Sigmoid colon (tissue), 7 donors: ENCODE measurements around the gene PRM2. TPM values are rescaled to one million over a fixed set of nuclear protein-coding genes. Genes with fewer than 3 reads are reported as not detected.

Experiments used
- DNase-seq: peaks from one replicate; pipeline ENCODE4 v3.0.0-alpha.2; 2019
- H3K27ac ChIP-seq, 4 donors: fragments of 200-600 bp; sonication (generic); one replicate each; pipeline ENCODE4 v1.5.1; 2016 to 2019; ENCODE audit warnings: mild to moderate bottlenecking in 1 of 4
- H3K27me3 ChIP-seq, 3 donors: fragments of 200-600 bp; sonication (generic); one replicate each; pipeline ENCODE4 v1.5.1; 2019; ENCODE audit warnings: mild to moderate bottlenecking in 1 of 3
- H3K36me3 ChIP-seq, 4 donors: fragments of 200-600 bp; sonication (generic); one replicate each; pipeline ENCODE4 v1.5.1; 2016 to 2019
- H3K4me1 ChIP-seq, 4 donors: fragments of 200-600 bp; sonication (generic); one replicate each; pipeline ENCODE4 v1.5.1; 2017 to 2019
- H3K4me3 ChIP-seq, 4 donors: fragments of 200-600 bp; sonication (generic); one replicate each; pipeline ENCODE4 v1.5.1; 2017 to 2019; ENCODE audit warnings: mild to moderate bottlenecking in 2 of 4, moderate library complexity in 1 of 4
- H3K9me3 ChIP-seq, 4 donors: fragments of 200-600 bp in 3 of 4; sonication (generic) in 3 of 4; one replicate each; pipeline versions ENCODE4 v1.5.1 to v1.6.1; 2013 to 2019
- EP300 ChIP-seq, 4 donors: sonication (generic); formaldehyde crosslinking; IDR thresholded peaks; one replicate each; pipeline ENCODE4 v1.6.1; 2017; ENCODE audit warnings: antibody characterized with exemption in 4 of 4
- POLR2A ChIP-seq, 2 donors: fragments of 450-650 bp; IDR thresholded peaks; one replicate each; pipeline ENCODE4 v1.6.1; 2016; ENCODE audit warnings: antibody characterized with exemption in 2 of 2, mild to moderate bottlenecking in 2 of 2, moderate library complexity in 2 of 2
- POLR2AphosphoS5 ChIP-seq, 4 donors: sonication (generic); formaldehyde crosslinking; IDR thresholded peaks; one replicate each; pipeline ENCODE4 v1.6.1; 2017; ENCODE audit warnings: antibody characterized with exemption in 4 of 4
- WGBS, 2 donors: extraction: QIAGEN DNeasy Blood & Tissue Kit; methylation state at CpG; one replicate each; pipeline ENCODE4 v1.1.7; 2013; 5-methylcytosine and 5-hydroxymethylcytosine counted together
- intact Hi-C: fragments of 100-400 bp; cut with DNase I; formaldehyde crosslinking; loops from one replicate; pipeline ENCODE4 v1.15.1; 2023
- polyA plus RNA-seq, 3 donors: library from polyadenylated mRNA; stranded (reverse); fragments of 200-250 nt; gene quantifications; one replicate each; pipeline ENCODE4 v1.2.3, GENCODE V29; 2013
- total RNA-seq, 4 donors: library from RNA; depleted of rRNA; stranded (reverse); fragments of >200 nt; gene quantifications; one replicate each; pipeline ENCODE4 v1.1.0, GENCODE V29; 2016
- TF ChIP-seq, protein P1 (sequence below), 4 experiments: fragments of 450-650 bp in 3 of 4; fragments of 200-600 bp in 1 of 4; IDR thresholded peaks; one replicate each; pipeline ENCODE4 v1.5.1; 2016 to 2019; ENCODE audit warnings: antibody characterized with exemption in 4 of 4, mild to moderate bottlenecking in 3 of 4, moderate library complexity in 2 of 4
- donor health status: healthy with polysubstance abuse.
- donor health status: Bipolar disorder and iron deficiency.
- donor health status: healthy.

The PRM2 gene
- total and polyA plus RNA-seq, 7 donors, result not detected

DNA sequence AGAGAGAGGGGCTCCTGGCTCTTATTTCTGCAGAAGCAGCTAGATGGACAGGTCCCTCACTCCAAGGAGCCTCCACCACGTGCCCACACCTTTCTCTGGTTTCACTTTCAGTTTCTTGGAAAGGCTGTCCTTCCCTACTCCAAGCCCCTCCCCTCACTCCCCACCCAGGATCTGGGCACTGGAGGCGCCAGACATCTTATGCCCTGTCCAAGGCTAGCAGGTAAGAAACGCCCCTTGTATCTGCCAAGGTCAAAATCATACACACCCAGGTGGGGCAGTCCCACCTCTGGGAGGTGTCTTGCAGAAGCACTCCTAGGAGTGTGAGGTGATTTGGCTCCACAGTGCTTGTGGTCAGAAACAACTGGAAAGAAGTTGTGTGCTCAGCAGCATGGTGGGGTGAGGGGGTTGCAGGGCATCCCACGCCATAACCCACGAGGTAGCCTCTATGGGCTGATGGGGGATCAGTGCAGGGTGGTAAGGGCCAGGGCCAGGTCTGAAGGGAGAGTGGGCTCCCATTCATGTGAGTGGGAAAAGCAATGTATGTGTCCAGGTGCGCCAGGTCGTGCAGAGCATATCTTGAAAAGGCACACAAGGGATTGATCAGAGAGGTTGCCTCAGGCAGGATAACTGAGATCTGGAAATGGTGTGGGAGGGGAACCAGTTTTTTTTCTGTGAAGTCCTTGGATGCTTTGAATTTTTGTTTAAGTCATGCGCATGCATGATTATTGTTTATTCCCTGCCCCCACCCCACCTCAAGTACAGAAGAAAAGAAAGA is 36.6 kb upstream of the PRM2 start:
- H3K36me3 ChIP-seq, result no peaks in the 10 kb centered on the region
- intact Hi-C loops, result no loop called here
- H3K9me3 ChIP-seq, result no peaks in the 10 kb centered on the region
- no peak overlapping the region for H3K27ac ChIP-seq
- no peak for DNase-seq
- TF ChIP-seq POLR2AphosphoS5 (IDR thresholded peaks at IDR 0.05), result no peak
- no peak for TF ChIP-seq POLR2A (IDR thresholded peaks at IDR 0.05)
- TF ChIP-seq EP300 (IDR thresholded peaks at IDR 0.05), result no peak
- WGBS, 2 donors, result 52 to 60% methylated on average over 8 of the region's 8 CpGs
- H3K4me3 ChIP-seq, result no peak overlapping the region
- peaks cover 0 to 3% (median 0%) of the 10 kb centered on the region in 4 donors for H3K4me1 ChIP-seq
- no peaks in the 10 kb centered on the region for H3K27me3 ChIP-seq

DNA sequence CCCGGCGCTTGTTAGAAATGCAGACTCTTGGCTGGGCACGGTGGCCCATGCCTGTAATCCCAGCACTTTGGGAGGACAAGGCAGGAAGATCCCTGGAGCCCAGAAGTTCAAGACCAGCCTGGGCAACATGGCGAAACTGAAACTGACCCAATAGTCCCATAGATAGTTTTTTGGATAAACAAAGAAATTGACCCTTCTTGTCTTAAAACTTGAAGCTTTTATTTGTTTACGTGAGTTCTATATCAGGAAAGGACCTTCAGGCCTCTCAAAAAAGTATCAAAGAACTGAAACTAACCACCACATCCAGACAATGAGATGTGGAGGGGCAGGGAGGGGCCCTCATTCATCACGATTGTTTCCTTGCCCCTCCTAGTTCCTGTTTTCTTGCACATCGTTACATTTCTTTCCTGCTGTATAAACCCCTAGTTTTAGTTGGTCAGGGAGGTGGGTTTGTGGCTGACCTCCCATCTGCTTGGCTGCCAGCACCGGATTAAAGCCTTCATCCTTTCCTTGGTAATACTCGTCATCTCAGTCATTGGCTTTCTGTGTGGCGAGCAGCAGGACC is 34.8 kb upstream of the PRM2 start:
- no peaks in the 10 kb centered on the region for H3K36me3 ChIP-seq
- H3K4me3 ChIP-seq, result no peak overlapping the region
- no peak overlapping the region for H3K27ac ChIP-seq
- 54 to 72% methylated on average over 10 of the region's 10 CpGs for WGBS, 2 donors
- H3K4me1 ChIP-seq, result peaks cover 0 to 3% (median 0%) of the 10 kb centered on the region in 4 donors
- H3K9me3 ChIP-seq, result no peaks in the 10 kb centered on the region
- intact Hi-C loops, result no loop called here
- DNase-seq, result no peak
- H3K27me3 ChIP-seq, result no peaks in the 10 kb centered on the region
- TF ChIP-seq POLR2A (IDR thresholded peaks at IDR 0.05) (no peak), EP300 (IDR thresholded peaks at IDR 0.05) (no peak), POLR2AphosphoS5 (IDR thresholded peaks at IDR 0.05) (no peak)
- TF ChIP-seq, protein P1, sequence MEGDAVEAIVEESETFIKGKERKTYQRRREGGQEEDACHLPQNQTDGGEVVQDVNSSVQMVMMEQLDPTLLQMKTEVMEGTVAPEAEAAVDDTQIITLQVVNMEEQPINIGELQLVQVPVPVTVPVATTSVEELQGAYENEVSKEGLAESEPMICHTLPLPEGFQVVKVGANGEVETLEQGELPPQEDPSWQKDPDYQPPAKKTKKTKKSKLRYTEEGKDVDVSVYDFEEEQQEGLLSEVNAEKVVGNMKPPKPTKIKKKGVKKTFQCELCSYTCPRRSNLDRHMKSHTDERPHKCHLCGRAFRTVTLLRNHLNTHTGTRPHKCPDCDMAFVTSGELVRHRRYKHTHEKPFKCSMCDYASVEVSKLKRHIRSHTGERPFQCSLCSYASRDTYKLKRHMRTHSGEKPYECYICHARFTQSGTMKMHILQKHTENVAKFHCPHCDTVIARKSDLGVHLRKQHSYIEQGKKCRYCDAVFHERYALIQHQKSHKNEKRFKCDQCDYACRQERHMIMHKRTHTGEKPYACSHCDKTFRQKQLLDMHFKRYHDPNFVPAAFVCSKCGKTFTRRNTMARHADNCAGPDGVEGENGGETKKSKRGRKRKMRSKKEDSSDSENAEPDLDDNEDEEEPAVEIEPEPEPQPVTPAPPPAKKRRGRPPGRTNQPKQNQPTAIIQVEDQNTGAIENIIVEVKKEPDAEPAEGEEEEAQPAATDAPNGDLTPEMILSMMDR (IDR thresholded peaks at IDR 0.05), result no peak

DNA sequence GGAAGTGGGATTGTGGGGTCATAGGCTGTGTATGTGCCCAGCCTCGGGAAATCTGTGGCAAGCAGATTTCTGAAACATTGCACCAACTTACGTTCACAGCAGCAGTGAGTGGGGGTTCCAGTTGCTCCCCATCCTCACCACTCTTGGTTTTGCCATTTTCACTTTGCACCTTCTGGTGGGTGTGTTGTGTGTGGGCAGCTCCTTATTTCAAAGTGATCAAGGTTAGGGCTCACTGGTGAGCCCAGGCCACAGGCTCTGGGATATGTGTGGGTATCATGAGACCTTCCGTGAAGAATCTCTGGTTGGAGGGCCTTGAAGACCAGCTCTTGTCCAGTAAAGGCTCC is 34.3 kb upstream of the PRM2 start:
- intact Hi-C loops, result no loop called here
- WGBS, 2 donors, result 89 to 96% methylated on average over 3 of the region's 3 CpGs

DNA sequence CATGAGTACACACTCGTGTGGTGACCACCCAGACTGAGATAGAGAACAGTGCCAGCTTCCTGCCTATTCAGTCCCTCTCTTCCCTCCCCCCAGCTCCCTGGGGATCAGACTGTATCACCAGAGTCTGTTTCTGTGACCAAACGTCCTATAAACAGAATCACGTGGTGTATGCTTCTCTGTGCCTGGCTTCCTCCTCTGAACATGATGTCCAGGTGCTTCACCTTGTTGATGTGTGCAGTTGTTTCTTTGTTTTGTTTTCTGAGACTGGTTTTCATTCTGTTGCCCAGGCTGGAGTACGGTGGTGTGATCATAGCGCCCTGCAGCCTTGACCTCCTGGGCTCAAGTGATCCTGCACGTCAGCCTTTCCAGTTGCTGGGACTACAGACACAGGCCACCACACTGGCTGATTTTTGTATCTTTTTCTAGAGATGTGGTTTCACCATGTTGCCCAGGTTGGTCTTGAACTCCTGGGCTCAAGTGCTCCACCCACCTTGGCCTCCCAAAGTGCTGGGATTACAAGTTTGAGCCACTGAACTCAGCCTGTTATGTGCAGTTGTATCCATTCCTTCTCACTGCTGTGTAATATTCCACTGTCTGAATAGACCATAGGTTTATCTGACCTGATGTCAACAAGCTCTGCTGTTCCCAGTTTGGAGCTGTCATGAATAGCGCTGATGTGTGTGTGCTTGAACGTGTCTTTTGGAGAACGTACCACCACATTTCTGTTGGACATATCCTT is 33.8 kb upstream of the PRM2 start:
- WGBS, 2 donors, result 67 to 71% methylated on average over 9 of the region's 9 CpGs
- Histone ChIP-seq H3K9me3 (no peaks in the 10 kb centered on the region), H3K4me3 (no peak overlapping the region), H3K36me3 (no peaks in the 10 kb centered on the region), H3K27me3 (no peaks in the 10 kb centered on the region), H3K27ac (no peak overlapping the region), H3K4me1 (peaks cover 0 to 3% (median 0%) of the 10 kb centered on the region in 4 donors)
- intact Hi-C loops, result no loop called here
- no peak for DNase-seq
- TF ChIP-seq EP300 (IDR thresholded peaks at IDR 0.05) (no peak), POLR2A (IDR thresholded peaks at IDR 0.05) (no peak), POLR2AphosphoS5 (IDR thresholded peaks at IDR 0.05) (no peak)
- TF ChIP-seq, protein P1 (IDR thresholded peaks at IDR 0.05), result no peak

More for the DNA sequence above, 34.3 kb upstream of the PRM2 start:
- H3K36me3 ChIP-seq, result no peaks in the 10 kb centered on the region
- no peaks in the 10 kb centered on the region for H3K9me3 ChIP-seq
- no peak for DNase-seq
- H3K27me3 ChIP-seq, result no peaks in the 10 kb centered on the region
- H3K27ac ChIP-seq, result no peak overlapping the region
- H3K4me3 ChIP-seq, result no peak overlapping the region
- peaks cover 0 to 3% (median 0%) of the 10 kb centered on the region in 4 donors for H3K4me1 ChIP-seq
- TF ChIP-seq, protein P1 (IDR thresholded peaks at IDR 0.05), result no peak
